GM10248 (cell line): ENCODE data around the gene PDRG1.

ENCODE experiments used
- CTCF ChIA-PET: fragments of 300-600 bp; sonication (Branson Sonifier 250); formaldehyde crosslinking; extraction: SDS; loops from one replicate; lab custom pipeline; 2021; ENCODE audit warnings: antibody characterized with exemption; lab: Yijun Ruan, JAX
- POLR2A ChIA-PET: fragments of 350-650 bp; sonication (Branson Sonifier 250); formaldehyde crosslinking; extraction: SDS; loops from one replicate; lab custom pipeline; 2020; ENCODE audit warnings: antibody characterized with exemption; lab: Yijun Ruan, JAX
- DNase-seq: peaks from one replicate; pipeline ENCODE4 v3.0.0; 2012; ENCODE audit errors: extremely low spot score
- CTCF ChIP-seq: IDR thresholded peaks from 2 replicates; pipeline ENCODE4 v1.5.1; 2012; ENCODE audit warnings: mild to moderate bottlenecking, low read depth; ENCODE audit errors: extremely low read depth, missing control alignments, control extremely low read depth

The PDRG1 gene

GRCh38 chr20:31956556-31957526 lies 5.0 kb upstream of the PDRG1 start:
- ChIA-PET POLR2A (interaction anchor here (0.6 kb wide), 1 partner anchor 132 kb away, joined by 3 read pairs; no protein-coding TSS in a partner anchor), CTCF (interaction anchor here (0.9 to 9.1 kb wide), 11 partner anchors 10 to 134 kb away, joined by 3 to 200 read pairs (median 4); partner anchors contain the start of gene XKR7)
- no peak for DNase-seq
- TF ChIP-seq CTCF = no peak

GRCh38 chr20:31954500-31954899 lies 2.7 kb upstream of the PDRG1 start:
- CTCF ChIA-PET = interaction anchor here (1.5 to 9.1 kb wide), 3 partner anchors 11 to 101 kb away, joined by 3 to 200 read pairs (median 4); no protein-coding TSS in a partner anchor
- DNase-seq = no peak
- POLR2A ChIA-PET = no interaction called here

GRCh38 chr20:31953556-31954148 lies 1.8 kb upstream of the PDRG1 start:
- ChIA-PET POLR2A (no interaction called here), CTCF (interaction anchor here (1.0 to 9.1 kb wide), 16 partner anchors 12 to 130 kb away, joined by 3 to 200 read pairs (median 16); partner anchors contain the start of gene XKR7)
- DNase-seq = no peak
- TF ChIP-seq CTCF = no peak

More at GRCh38 chr20:31954500-31954899, 2.7 kb upstream of the PDRG1 start:
- TF ChIP-seq CTCF = no peak

GRCh38 chr20:31951203-31951529 lies 680 bp downstream of the PDRG1 start:
- DNase-seq = no peak
- TF ChIP-seq CTCF = no peak
- CTCF ChIA-PET = interaction anchor here (0.8 to 9.1 kb wide), 32 partner anchors 9 to 128 kb away, joined by 3 to 200 read pairs (median 9); partner anchors contain the start of gene XKR7
- POLR2A ChIA-PET = no interaction called here

GRCh38 chr20:31949877-31950646 lies 1.8 kb downstream of the PDRG1 start:
- no peak for DNase-seq
- TF ChIP-seq CTCF = no peak
- POLR2A ChIA-PET = no interaction called here
- CTCF ChIA-PET = interaction anchor here (1.2 to 9.1 kb wide), 12 partner anchors 9 to 127 kb away, joined by 3 to 200 read pairs (median 18); no protein-coding TSS in a partner anchor

GRCh38 chr20:31948008-31948407 lies 3.8 kb downstream of the PDRG1 start:
- ChIA-PET CTCF (interaction anchor here (1.2 to 2.4 kb wide), 5 partner anchors 12 to 103 kb away, joined by 3 to 14 read pairs (median 4); no protein-coding TSS in a partner anchor), POLR2A (no interaction called here)
- TF ChIP-seq CTCF = no peak
- no peak for DNase-seq
